CD14-positive monocyte (primary cell): ENCODE results near the gene TCHP. TPM values are rescaled to one million over a fixed set of nuclear protein-coding genes. Genes with fewer than 3 reads are reported as not detected.

Experiments used
- DNase-seq, 3 donors: peaks; one replicate each; pipeline ENCODE4 v3.0.0-alpha.2; 2011 to 2022
- H2AFZ ChIP-seq: 2 replicates; pipeline ENCODE4 v1.6.0; 2012; ENCODE audit warnings: mild to moderate bottlenecking, low read depth, low read length, inconsistent platforms; ENCODE audit not compliant: insufficient read depth, poor library complexity, severe bottlenecking
- H3K27ac ChIP-seq, 2 donors: 1 replicate in 1 of 2; 2 replicates in 1 of 2; pipeline ENCODE4 v1.5.1; 2012 to 2013; ENCODE audit warnings: low read length in 2 of 2, control low read depth in 1 of 2, inconsistent platforms in 1 of 2, low read depth in 1 of 2, mild to moderate bottlenecking in 1 of 2
- H3K27me3 ChIP-seq, 2 donors: one replicate each; pipeline versions ENCODE4 v1.6.0 to v1.6.1; 2011 to 2013; ENCODE audit warnings: low read length in 2 of 2; ENCODE audit not compliant: control insufficient read depth in 2 of 2, insufficient read depth in 2 of 2
- H3K36me3 ChIP-seq, 2 donors: replicated peaks in 1 of 2; 1 replicate in 1 of 2; 2 replicates in 1 of 2; pipeline versions ENCODE4 v1.5.1 to v1.6.1; 2012 to 2013; ENCODE audit warnings: low read length in 2 of 2, control low read depth in 1 of 2, inconsistent platforms in 1 of 2, mild to moderate bottlenecking in 1 of 2; ENCODE audit not compliant: insufficient read depth in 2 of 2, control insufficient read depth in 1 of 2
- H3K4me1 ChIP-seq, 2 donors: 1 replicate in 1 of 2; 2 replicates in 1 of 2; pipeline versions ENCODE4 v1.5.1 to v1.6.1; 2012 to 2013; ENCODE audit warnings: low read length in 2 of 2, control low read depth in 1 of 2, inconsistent platforms in 1 of 2, mild to moderate bottlenecking in 1 of 2, moderate library complexity in 1 of 2; ENCODE audit not compliant: insufficient read depth in 2 of 2, control insufficient read depth in 1 of 2
- H3K4me2 ChIP-seq: replicated peaks from 2 replicates; pipeline ENCODE3; 2012; ENCODE audit warnings: low read length, moderate library complexity, mild to moderate bottlenecking; ENCODE audit not compliant: poor library complexity, severe bottlenecking; ENCODE audit errors: extremely low read depth
- H3K4me3 ChIP-seq, 3 experiments: fragments of 200-600 bp in 1 of 3; sonication (generic) in 1 of 3; replicated peaks in 1 of 3; 1 replicate in 2 of 3; 2 replicates in 1 of 3; pipeline ENCODE4 v1.5.1; 2011 to 2013; ENCODE audit warnings: low read length in 3 of 3, mild to moderate bottlenecking in 3 of 3, control low read depth in 2 of 3, low read depth in 2 of 3, inconsistent platforms in 1 of 3, moderate library complexity in 1 of 3
- H3K79me2 ChIP-seq: 2 replicates; pipeline ENCODE4 v1.6.0; 2012; ENCODE audit warnings: mild to moderate bottlenecking, control low read depth, inconsistent platforms, low read length, moderate library complexity; ENCODE audit not compliant: insufficient read depth
- H3K9ac ChIP-seq: 2 replicates; pipeline ENCODE4 v1.6.0; 2017; ENCODE audit warnings: low read length, mild to moderate bottlenecking; ENCODE audit not compliant: insufficient read depth, poor library complexity, severe bottlenecking
- H3K9me3 ChIP-seq, 2 donors: replicated peaks in 1 of 2; 1 replicate in 1 of 2; 2 replicates in 1 of 2; pipeline versions ENCODE4 v1.5.1 to v1.6.1; 2012 to 2013; ENCODE audit warnings: low read length in 2 of 2, control low read depth in 1 of 2; ENCODE audit not compliant: control insufficient read depth in 1 of 2, insufficient read depth in 1 of 2
- H4K20me1 ChIP-seq: 2 replicates; pipeline ENCODE4 v1.6.0; 2012; ENCODE audit warnings: mild to moderate bottlenecking, low read length, control low read depth, moderate library complexity; ENCODE audit not compliant: insufficient read depth
- H3K27ac Mint-ChIP-seq, 7 donors: one replicate each; pipeline ENCODE4 v1.8.0; 2020; ENCODE audit warnings: mild to moderate bottlenecking in 7 of 7, mixed read lengths in 7 of 7, moderate library complexity in 6 of 7, inconsistent platforms in 2 of 7
- H3K27me3 Mint-ChIP-seq, 3 donors: one replicate each; pipeline ENCODE4 v1.8.0; 2021 to 2022; ENCODE audit warnings: low read depth in 3 of 3, mild to moderate bottlenecking in 3 of 3, mixed read lengths in 3 of 3, moderate library complexity in 3 of 3, inconsistent platforms in 1 of 3
- H3K36me3 Mint-ChIP-seq, 2 donors: one replicate each; pipeline ENCODE4 v1.8.0; 2020; ENCODE audit warnings: mixed read lengths in 2 of 2, inconsistent platforms in 1 of 2, mild to moderate bottlenecking in 1 of 2
- H3K4me1 Mint-ChIP-seq: one replicate; pipeline ENCODE4 v1.8.0; 2020; ENCODE audit warnings: mild to moderate bottlenecking, mixed read lengths
- H3K4me3 Mint-ChIP-seq, 2 donors: one replicate each; pipeline ENCODE4 v1.8.0; 2020; ENCODE audit warnings: mild to moderate bottlenecking in 2 of 2, mixed read lengths in 2 of 2, moderate library complexity in 1 of 2
- H3K9me3 Mint-ChIP-seq, 7 donors: one replicate each; pipeline ENCODE4 v1.8.0; 2020 to 2022; ENCODE audit warnings: mixed read lengths in 7 of 7, mild to moderate bottlenecking in 6 of 7, moderate library complexity in 6 of 7, inconsistent platforms in 2 of 7
- CTCF ChIP-seq: fragments of 200-600 bp; IDR thresholded peaks from one replicate; pipeline ENCODE4 v1.8.0; 2022; ENCODE audit warnings: antibody characterized with exemption, mild to moderate bottlenecking
- WGBS: methylation state at CpG from one replicate; pipeline ENCODE4 v1.1.5; 2013; ENCODE audit warnings: missing lambda C conversion rate; ENCODE audit not compliant: insufficient coverage; 5-methylcytosine and 5-hydroxymethylcytosine counted together
- intact Hi-C, 2 donors: fragments of 100-400 bp; cut with micrococcal nuclease; formaldehyde crosslinking; loops; one replicate each; pipeline versions ENCODE4 v1.15.0 to v1.15.1; 2023
- polyA plus RNA-seq, 3 donors: library from polyadenylated mRNA; depleted of rRNA in 1 of 3; unstranded in 2 of 3; stranded (reverse) in 1 of 3; fragments of 300-500 nt in 2 of 3; fragments of >200 nt in 1 of 3; fragmentation: Illumina TruSeq in 2 of 3; gene quantifications; 1 replicate in 2 of 3; 2 replicates in 1 of 3; pipeline ENCODE4 v1.2.3, GENCODE V29; 2012 to 2021

TCHP gene
- polyA plus RNA-seq, 3 donors = 2.6 to 24.5 (median 7.3) TPM

- H3K4me1 ChIP-seq = peaks cover 29 to 33% of the 10 kb centered on the region in 2 donors
- peaks cover 42% of the 10 kb centered on the region for H3K79me2 ChIP-seq
- no peaks in the 10 kb centered on the region for H3K27me3 ChIP-seq
- no peaks in the 10 kb centered on the region for H3K9me3 Mint-ChIP-seq
- peaks cover 99% of the 10 kb centered on the region for H4K20me1 ChIP-seq
- intact Hi-C loops = no loop called here
- H3K4me1 Mint-ChIP-seq = peaks cover 39% of the 10 kb centered on the region
- 93% methylated on average over 2 of the region's 5 CpGs for WGBS
- H3K27ac Mint-ChIP-seq = peak overlapping the region in 1 of 7 donors; percentile 15
- no peak for DNase-seq
- no peak for TF ChIP-seq CTCF
- H3K27ac ChIP-seq = peak overlapping the region in 1 of 2 donors; percentile 77
- peaks cover 0 to 3% (median 2%) of the 10 kb centered on the region in 3 donors for H3K27me3 Mint-ChIP-seq
- peaks cover 86 to 92% of the 10 kb centered on the region in 2 donors for H3K36me3 ChIP-seq
- no peak overlapping the region for H3K4me2 ChIP-seq
- no peaks in the 10 kb centered on the region for H3K9me3 ChIP-seq
- no peak overlapping the region for H2AFZ ChIP-seq
- H3K9ac ChIP-seq = no peak overlapping the region
- no peak overlapping the region for H3K4me3 ChIP-seq
- H3K4me3 Mint-ChIP-seq = no peak overlapping the region
- H3K36me3 Mint-ChIP-seq = peaks cover 80 to 99% of the 10 kb centered on the region in 2 donors
These were observed 51.1 kb downstream of the TCHP start for GRCh38 chr12:109951136-109951535.

DNA sequence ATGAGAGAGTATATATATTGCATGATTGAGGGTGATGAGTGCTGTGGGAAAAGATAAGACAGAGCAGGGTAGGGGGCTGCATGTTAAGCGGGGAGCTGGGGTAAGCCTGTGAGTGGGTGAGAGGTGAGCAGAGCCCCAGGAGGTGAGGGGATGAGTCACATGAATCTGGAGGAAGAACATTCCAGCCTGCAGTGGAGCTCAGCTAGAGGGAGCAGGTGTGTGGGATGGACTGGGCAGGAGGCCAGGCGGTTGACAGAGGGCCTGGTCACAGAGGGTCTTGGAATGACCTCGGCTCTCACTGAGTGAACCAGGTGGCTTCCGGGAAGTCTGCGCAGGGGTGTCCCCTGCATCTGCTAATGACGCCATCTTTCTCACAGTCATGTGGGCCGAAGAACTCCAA is 51.7 kb downstream of the TCHP start:
- Histone ChIP-seq H3K9ac (no peak overlapping the region), H3K36me3 (peaks cover 89 to 95% of the 10 kb centered on the region in 2 donors), H3K4me2 (no peak overlapping the region), H3K79me2 (peaks cover 41% of the 10 kb centered on the region), H2AFZ (no peak overlapping the region), H3K27me3 (no peaks in the 10 kb centered on the region), H3K27ac (peak overlapping the region; percentile 36 to 77), H4K20me1 (peaks cover 99% of the 10 kb centered on the region), H3K4me1 (peaks cover 25 to 27% of the 10 kb centered on the region in 2 donors), H3K4me3 (no peak overlapping the region), H3K9me3 (no peaks in the 10 kb centered on the region)
- WGBS = 98% methylated on average over 7 of the region's 7 CpGs
- H3K4me1 Mint-ChIP-seq = peaks cover 32% of the 10 kb centered on the region
- no peaks in the 10 kb centered on the region for H3K9me3 Mint-ChIP-seq
- H3K36me3 Mint-ChIP-seq = peaks cover 81 to 99% of the 10 kb centered on the region in 2 donors
- H3K4me3 Mint-ChIP-seq = no peak overlapping the region
- DNase-seq = no peak
- intact Hi-C loops = no loop called here
- TF ChIP-seq CTCF = no peak
- peak overlapping the region; percentile 10 to 90 (median 80) for H3K27ac Mint-ChIP-seq
- H3K27me3 Mint-ChIP-seq = peaks cover 0 to 3% (median 2%) of the 10 kb centered on the region in 3 donors
